Nephron (organoid): Measurements from ENCODE around the gene CTNND2.

Experiments
- H3K27ac Mint-ChIP-seq, 3 experiments: 2 replicates each; pipeline ENCODE4 v1.8.0; 2020; ENCODE audit warnings: mixed read lengths in 3 of 3, mild to moderate bottlenecking in 2 of 3, moderate library complexity in 1 of 3
- H3K27me3 Mint-ChIP-seq: 2 replicates; pipeline ENCODE4 v1.8.0; 2021; ENCODE audit warnings: low read depth, mild to moderate bottlenecking, moderate library complexity, mixed read lengths
- H3K36me3 Mint-ChIP-seq: 2 replicates; pipeline ENCODE4 v1.8.0; 2020; ENCODE audit warnings: low read depth, mixed read lengths
- H3K4me1 Mint-ChIP-seq: 2 replicates; pipeline ENCODE4 v1.8.0; 2020; ENCODE audit warnings: mixed read lengths
- H3K4me3 Mint-ChIP-seq, 3 experiments: 2 replicates each; pipeline ENCODE4 v1.8.0; 2020; ENCODE audit warnings: mild to moderate bottlenecking in 3 of 3, mixed read lengths in 3 of 3, moderate library complexity in 2 of 3
- H3K9me3 Mint-ChIP-seq: 2 replicates; pipeline ENCODE4 v1.8.0; 2020; ENCODE audit warnings: mixed read lengths
- CTCF ChIP-seq, 3 experiments: fragments of 200-600 bp; sonication (generic); IDR thresholded peaks; one replicate each; pipeline ENCODE4 v1.5.0; 2021; ENCODE audit warnings: antibody characterized with exemption in 3 of 3; ENCODE audit not compliant: unreplicated experiment in 3 of 3

Gene CTNND2

GRCh38 chr5:11467588-11467987 lies 436.7 kb downstream of the CTNND2 start:
- H3K4me3 Mint-ChIP-seq, result no peak overlapping the region
- no peaks in the 10 kb centered on the region for H3K27me3 Mint-ChIP-seq
- H3K4me1 Mint-ChIP-seq, result no peaks in the 10 kb centered on the region
- no peaks in the 10 kb centered on the region for H3K9me3 Mint-ChIP-seq
- TF ChIP-seq CTCF (IDR thresholded peaks at IDR 0.05; ENCODE audit: unreplicated experiment in 3 of 3), result no peak
- no peak overlapping the region for H3K27ac Mint-ChIP-seq
- H3K36me3 Mint-ChIP-seq, result no peaks in the 10 kb centered on the region

- Mint-ChIP-seq H3K4me3 (no peak overlapping the region), H3K9me3 (no peaks in the 10 kb centered on the region), H3K27ac (no peak overlapping the region), H3K4me1 (no peaks in the 10 kb centered on the region), H3K27me3 (peaks cover 4% of the 10 kb centered on the region), H3K36me3 (no peaks in the 10 kb centered on the region)
- TF ChIP-seq CTCF (IDR thresholded peaks at IDR 0.05; ENCODE audit: unreplicated experiment in 3 of 3), result no peak
These were observed 444.5 kb downstream of the CTNND2 start for GRCh38 chr5:11459716-11460115.

GRCh38 chr5:11455505-11455904 lies 448.7 kb downstream of the CTNND2 start:
- H3K27me3 Mint-ChIP-seq, result no peaks in the 10 kb centered on the region
- no peak overlapping the region for H3K4me3 Mint-ChIP-seq
- no peak overlapping the region for H3K27ac Mint-ChIP-seq
- no peaks in the 10 kb centered on the region for H3K4me1 Mint-ChIP-seq
- H3K9me3 Mint-ChIP-seq, result no peaks in the 10 kb centered on the region
- TF ChIP-seq CTCF (IDR thresholded peaks at IDR 0.05; ENCODE audit: unreplicated experiment in 3 of 3), result no peak
- no peaks in the 10 kb centered on the region for H3K36me3 Mint-ChIP-seq

GRCh38 chr5:11452852-11453251 lies 451.4 kb downstream of the CTNND2 start:
- Mint-ChIP-seq H3K9me3 (no peaks in the 10 kb centered on the region), H3K36me3 (no peaks in the 10 kb centered on the region), H3K27me3 (no peaks in the 10 kb centered on the region), H3K27ac (no peak overlapping the region), H3K4me1 (no peaks in the 10 kb centered on the region), H3K4me3 (no peak overlapping the region)
- TF ChIP-seq CTCF (IDR thresholded peaks at IDR 0.05; ENCODE audit: unreplicated experiment in 3 of 3), result no peak

GRCh38 chr5:11449966-11450365 lies 454.3 kb downstream of the CTNND2 start:
- no peaks in the 10 kb centered on the region for H3K9me3 Mint-ChIP-seq
- H3K27me3 Mint-ChIP-seq, result no peaks in the 10 kb centered on the region
- H3K36me3 Mint-ChIP-seq, result no peaks in the 10 kb centered on the region
- H3K4me3 Mint-ChIP-seq, result no peak overlapping the region
- H3K4me1 Mint-ChIP-seq, result no peaks in the 10 kb centered on the region
- H3K27ac Mint-ChIP-seq, result no peak overlapping the region
- no peak for TF ChIP-seq CTCF (IDR thresholded peaks at IDR 0.05; ENCODE audit: unreplicated experiment in 3 of 3)

- Mint-ChIP-seq H3K36me3 (no peaks in the 10 kb centered on the region), H3K4me1 (no peaks in the 10 kb centered on the region), H3K27me3 (no peaks in the 10 kb centered on the region), H3K4me3 (no peak overlapping the region), H3K9me3 (no peaks in the 10 kb centered on the region), H3K27ac (no peak overlapping the region)
- TF ChIP-seq CTCF (IDR thresholded peaks at IDR 0.05; ENCODE audit: unreplicated experiment in 3 of 3), result no peak
These were observed 455.0 kb downstream of the CTNND2 start for GRCh38 chr5:11449217-11449616.
